Chondrocyte (in vitro differentiated cells): ENCODE data around the gene MEGF6. TPM values are rescaled to one million over a fixed set of nuclear protein-coding genes. Genes with fewer than 3 reads are reported as not detected.

Source experiments
- DNase-seq: peaks from one replicate; pipeline ENCODE4 v3.0.0; 2021; ENCODE audit warnings: mixed read lengths, low spot score
- H3K27ac Mint-ChIP-seq: one replicate; pipeline ENCODE4 v1.8.0; 2021; ENCODE audit warnings: mild to moderate bottlenecking, moderate library complexity, mixed read lengths; ENCODE audit not compliant: unreplicated experiment
- H3K27me3 Mint-ChIP-seq: 2 replicates; pipeline ENCODE4 v1.8.0; 2021; ENCODE audit warnings: low read depth, mixed read lengths
- H3K36me3 Mint-ChIP-seq: 2 replicates; pipeline ENCODE4 v1.8.0; 2021; ENCODE audit warnings: low read depth, mixed read lengths
- H3K4me1 Mint-ChIP-seq: 2 replicates; pipeline ENCODE4 v1.8.0; 2021; ENCODE audit warnings: low read depth, mild to moderate bottlenecking, mixed read lengths
- H3K4me3 Mint-ChIP-seq: one replicate; pipeline ENCODE4 v1.8.0; 2021; ENCODE audit warnings: mild to moderate bottlenecking, moderate library complexity, mixed read lengths; ENCODE audit not compliant: unreplicated experiment
- H3K9me3 Mint-ChIP-seq: 2 replicates; pipeline ENCODE4 v1.8.0; 2021; ENCODE audit warnings: low read depth, mixed read lengths
- total RNA-seq: library from RNA; stranded (reverse); gene quantifications from 3 replicates; pipeline ENCODE4 v1.2.1, GENCODE V29; 2021
- TF ChIP-seq, protein P1 (sequence below): fragments of 200-600 bp; sonication (generic); IDR thresholded peaks from 2 replicates; pipeline ENCODE4 v1.5.0; 2021; ENCODE audit warnings: antibody characterized with exemption, mild to moderate bottlenecking, moderate library complexity

The MEGF6 gene
- total RNA-seq, 1 donor from 2014 or later = 328 TPM

DNA sequence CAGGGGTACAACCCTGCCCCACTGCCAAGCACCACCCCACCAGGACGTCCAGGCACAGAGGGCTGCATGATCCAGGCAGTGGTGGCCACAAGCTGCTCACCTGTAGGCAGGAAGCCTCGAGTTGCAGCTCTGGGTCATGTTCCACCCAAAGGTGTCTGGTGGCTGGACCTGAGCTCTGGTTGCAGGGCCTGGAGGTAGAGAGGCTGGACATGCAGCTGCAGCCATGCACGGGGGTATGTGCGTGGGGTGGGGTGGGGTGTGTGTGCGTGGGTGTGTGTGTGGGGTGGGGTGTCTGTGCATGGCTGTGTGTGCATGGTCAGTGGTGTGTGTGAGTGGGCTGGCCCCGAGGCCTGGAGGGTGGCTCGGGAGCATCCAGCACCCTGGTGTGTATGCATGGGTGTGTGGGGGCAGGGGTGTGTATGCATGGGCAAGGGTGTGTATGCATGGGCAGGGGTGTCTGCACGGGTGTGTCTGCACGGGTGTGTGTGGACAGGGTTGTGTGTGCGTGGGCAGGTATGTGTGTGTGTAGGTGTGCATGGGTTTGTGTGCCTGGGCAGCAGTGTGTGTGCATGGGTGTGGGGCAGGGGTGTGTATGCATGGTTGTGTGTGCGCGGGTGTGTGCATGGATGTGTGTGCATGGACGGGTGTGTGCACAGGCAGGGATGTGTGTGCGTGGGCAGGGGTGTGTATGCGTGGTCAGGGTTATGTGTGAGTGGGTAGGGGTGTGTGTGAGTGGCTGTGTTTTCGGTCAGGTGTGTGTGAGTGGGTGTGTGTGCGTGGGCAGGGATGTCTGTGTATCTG is 141.3 kb downstream of the MEGF6 start:
- Mint-ChIP-seq H3K4me1 (peaks cover 35% of the 10 kb centered on the region), H3K27me3 (no peaks in the 10 kb centered on the region), H3K36me3 (no peaks in the 10 kb centered on the region), H3K4me3 (no peak overlapping the region), H3K27ac (no peak overlapping the region), H3K9me3 (no peaks in the 10 kb centered on the region)
- TF ChIP-seq, protein P1, sequence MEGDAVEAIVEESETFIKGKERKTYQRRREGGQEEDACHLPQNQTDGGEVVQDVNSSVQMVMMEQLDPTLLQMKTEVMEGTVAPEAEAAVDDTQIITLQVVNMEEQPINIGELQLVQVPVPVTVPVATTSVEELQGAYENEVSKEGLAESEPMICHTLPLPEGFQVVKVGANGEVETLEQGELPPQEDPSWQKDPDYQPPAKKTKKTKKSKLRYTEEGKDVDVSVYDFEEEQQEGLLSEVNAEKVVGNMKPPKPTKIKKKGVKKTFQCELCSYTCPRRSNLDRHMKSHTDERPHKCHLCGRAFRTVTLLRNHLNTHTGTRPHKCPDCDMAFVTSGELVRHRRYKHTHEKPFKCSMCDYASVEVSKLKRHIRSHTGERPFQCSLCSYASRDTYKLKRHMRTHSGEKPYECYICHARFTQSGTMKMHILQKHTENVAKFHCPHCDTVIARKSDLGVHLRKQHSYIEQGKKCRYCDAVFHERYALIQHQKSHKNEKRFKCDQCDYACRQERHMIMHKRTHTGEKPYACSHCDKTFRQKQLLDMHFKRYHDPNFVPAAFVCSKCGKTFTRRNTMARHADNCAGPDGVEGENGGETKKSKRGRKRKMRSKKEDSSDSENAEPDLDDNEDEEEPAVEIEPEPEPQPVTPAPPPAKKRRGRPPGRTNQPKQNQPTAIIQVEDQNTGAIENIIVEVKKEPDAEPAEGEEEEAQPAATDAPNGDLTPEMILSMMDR = no peak
- DNase-seq = peak; percentile 88

DNA sequence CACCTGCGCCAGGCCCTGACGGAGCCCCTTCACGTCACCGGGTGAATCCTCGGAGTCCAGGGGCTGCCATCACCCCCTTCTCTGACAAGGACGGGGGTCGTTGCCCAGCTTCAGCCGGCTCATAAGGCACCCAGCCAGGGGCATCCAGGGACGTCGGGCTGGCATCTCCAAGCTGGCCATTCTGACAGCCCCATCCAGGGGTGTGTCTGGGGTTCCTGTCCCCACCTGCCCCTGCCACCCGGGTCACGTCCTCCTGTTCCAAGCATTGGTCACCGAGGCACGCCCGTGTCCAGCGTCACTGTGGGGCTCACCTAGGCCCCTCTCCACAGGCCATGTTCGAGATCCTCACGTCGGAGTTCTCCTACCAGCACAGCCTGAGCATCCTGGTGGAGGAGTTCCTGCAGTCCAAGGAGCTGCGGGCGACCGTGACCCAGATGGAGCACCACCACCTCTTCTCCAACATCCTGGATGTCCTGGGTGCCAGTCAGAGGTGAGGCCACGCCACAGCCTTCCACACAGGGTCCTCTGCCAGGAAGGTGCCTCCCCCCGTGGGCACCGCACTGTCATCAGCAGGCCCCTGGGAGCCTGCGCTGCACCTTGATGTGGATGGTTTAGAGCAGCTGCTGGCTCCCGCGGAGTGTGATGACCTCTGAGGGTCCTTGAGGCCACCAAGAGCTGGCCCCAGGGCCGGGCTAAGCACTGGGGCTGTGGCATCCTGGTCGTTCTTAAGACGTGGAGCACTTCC is 142.0 kb downstream of the MEGF6 start:
- peak; percentile 83 for DNase-seq
- TF ChIP-seq, protein P1 = no peak
- Mint-ChIP-seq H3K9me3 (no peaks in the 10 kb centered on the region), H3K36me3 (no peaks in the 10 kb centered on the region), H3K4me1 (peaks cover 35% of the 10 kb centered on the region), H3K27me3 (no peaks in the 10 kb centered on the region), H3K27ac (no peak overlapping the region), H3K4me3 (no peak overlapping the region)

DNA sequence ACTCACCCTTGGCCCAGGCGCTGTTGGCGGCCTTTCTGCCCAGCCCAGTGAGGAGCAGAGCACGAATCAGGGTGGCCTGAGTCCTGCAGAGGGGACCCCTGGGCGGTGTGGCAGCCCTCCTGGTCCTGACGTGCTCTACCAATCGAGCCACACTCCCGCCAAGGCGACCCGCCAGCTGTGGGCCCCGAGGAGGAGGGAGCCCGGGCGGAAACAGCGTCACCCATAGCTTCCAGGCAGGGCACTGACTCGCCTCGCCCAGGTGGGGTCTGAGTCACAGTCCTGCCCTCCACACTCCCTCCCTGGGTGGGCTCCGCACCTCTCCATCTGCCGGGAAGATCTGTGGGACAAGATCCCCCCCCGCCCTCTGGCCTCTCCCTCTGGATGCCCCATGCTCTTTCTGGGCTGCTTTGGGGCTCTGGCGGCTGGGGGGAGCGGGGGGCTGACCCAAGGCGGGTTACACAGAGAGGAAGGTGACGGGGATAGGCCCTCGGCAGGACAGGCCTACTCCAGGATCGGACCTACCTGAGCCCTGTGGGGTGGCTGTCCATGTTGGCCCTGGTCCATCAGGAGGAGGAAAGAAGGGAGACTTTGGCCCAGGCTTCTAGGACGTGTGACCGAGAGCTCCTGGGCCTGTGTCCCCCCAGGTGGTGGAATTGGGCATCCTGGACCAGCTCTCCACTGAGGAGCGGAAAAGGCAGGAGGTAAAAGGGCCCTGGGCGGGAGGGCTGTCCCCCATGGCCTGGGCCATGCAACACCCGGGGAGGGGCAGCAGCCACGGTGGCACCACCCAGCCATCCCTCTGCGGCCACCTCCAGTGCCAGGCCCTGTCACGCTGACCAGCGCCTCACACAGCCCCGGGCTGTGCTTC is 142.8 kb downstream of the MEGF6 start:
- H3K27me3 Mint-ChIP-seq = no peaks in the 10 kb centered on the region
- H3K4me1 Mint-ChIP-seq = peaks cover 29% of the 10 kb centered on the region
- no peaks in the 10 kb centered on the region for H3K36me3 Mint-ChIP-seq
- TF ChIP-seq, protein P1 = no peak
- H3K4me3 Mint-ChIP-seq = no peak overlapping the region
- peak; percentile 94 for DNase-seq
- H3K9me3 Mint-ChIP-seq = no peaks in the 10 kb centered on the region
- no peak overlapping the region for H3K27ac Mint-ChIP-seq

DNA sequence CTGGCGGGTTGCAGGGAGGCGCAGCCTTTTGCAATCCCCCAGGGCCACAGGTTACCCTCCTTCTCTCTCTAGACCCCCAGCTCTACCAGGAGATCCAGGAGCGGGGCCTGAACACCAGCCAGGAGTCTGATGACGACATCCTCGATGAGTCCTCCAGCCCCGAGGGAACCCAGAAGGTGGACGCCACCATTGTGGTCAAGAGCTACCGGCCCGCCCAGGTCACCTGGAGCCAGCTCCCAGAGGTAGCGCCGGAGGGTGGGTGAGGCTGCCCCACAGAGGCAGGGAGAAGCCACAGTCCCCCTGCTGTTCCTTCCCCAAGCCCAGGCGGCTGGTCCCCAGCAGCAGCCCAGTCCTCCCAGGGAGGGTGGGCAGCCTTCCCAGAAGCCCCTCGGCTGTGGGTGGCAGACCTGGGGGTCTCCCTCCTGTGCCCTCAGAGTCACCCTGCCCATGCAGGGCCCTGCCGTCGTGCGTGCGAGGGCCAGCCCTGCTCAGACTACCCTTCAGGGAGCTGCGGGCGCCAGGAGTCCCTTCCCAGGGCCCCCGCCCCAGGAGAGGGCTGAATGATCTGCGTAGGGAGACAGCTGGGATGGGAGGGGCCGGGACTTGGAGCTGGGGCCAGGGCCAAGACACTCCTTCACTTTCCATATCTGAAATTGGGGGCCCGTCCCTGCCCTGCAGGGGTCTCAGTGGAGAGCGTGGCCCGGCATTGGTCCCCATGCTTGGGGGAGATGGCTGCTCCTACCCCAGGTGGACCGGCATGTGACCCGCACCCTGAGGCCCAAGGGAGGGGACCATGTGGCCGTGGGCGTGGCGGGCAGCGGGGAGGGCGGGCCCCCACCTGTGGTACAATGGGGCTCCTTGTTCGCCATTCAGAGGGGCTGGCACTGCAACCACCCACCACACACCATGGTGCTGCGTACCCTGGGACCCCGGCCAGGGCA is 143.9 kb downstream of the MEGF6 start:
- no peaks in the 10 kb centered on the region for H3K36me3 Mint-ChIP-seq
- H3K27me3 Mint-ChIP-seq = no peaks in the 10 kb centered on the region
- peak; percentile 84 for DNase-seq
- no peak overlapping the region for H3K27ac Mint-ChIP-seq
- TF ChIP-seq, protein P1 = no peak
- no peaks in the 10 kb centered on the region for H3K9me3 Mint-ChIP-seq
- H3K4me3 Mint-ChIP-seq = no peak overlapping the region
- peaks cover 22% of the 10 kb centered on the region for H3K4me1 Mint-ChIP-seq
